GM12878 (cell line): ENCODE results near the gene ABCG1. TPM values are rescaled to one million over a fixed set of nuclear protein-coding genes. Genes with fewer than 3 reads are reported as not detected.

Experiments
- ATAC-seq: fragments of 200-7000 bp; cut with Tn5 transposase; 3 replicates; pipeline ENCODE4 v1.9.1; 2020; ENCODE audit warnings: mild to moderate bottlenecking, moderate library complexity
- BruUV-seq: library from RNA; stranded (reverse); fragments of 400-500 nt; replicated peaks from 2 replicates; lab custom pipeline; 2021; lab: Mats Ljungman, UMichigan
- CTCF ChIA-PET: fragments of 300-600 bp; sonication (Branson Sonifier 250); formaldehyde crosslinking; extraction: SDS; loops from one replicate; lab custom pipeline; 2021; ENCODE audit warnings: inconsistent platforms; lab: Yijun Ruan, JAX
- POLR2A ChIA-PET: fragments of 350-600 bp; formaldehyde crosslinking; extraction: SDS; loops from one replicate; lab custom pipeline; 2021; ENCODE audit warnings: inconsistent platforms; lab: Charles Lee
- RAD21 ChIA-PET: fragments of 300-600 bp; sonication (Branson Sonifier 250); formaldehyde crosslinking; loops from one replicate; lab custom pipeline; 2023; ENCODE audit warnings: antibody characterized with exemption; ENCODE audit not compliant: unreplicated experiment; lab: Charles Lee
- SMC1A ChIA-PET: fragments of 300-600 bp; sonication (Branson Sonifier 250); formaldehyde crosslinking; loops from one replicate; lab custom pipeline; 2023; ENCODE audit not compliant: unreplicated experiment, uncharacterized antibody; lab: Charles Lee
- DNase-seq: peaks from one replicate; pipeline ENCODE4 v3.0.0-alpha.2; 2011; ENCODE audit warnings: low read depth, low spot score
- FAIRE-seq: peaks from 3 replicates; lab custom pipeline; 2011; peaks lifted over from hg19 to GRCh38; lab: Jason Lieb, UNC
- H2AFZ ChIP-seq: 2 replicates; pipeline ENCODE4 v1.6.0; 2011; ENCODE audit warnings: low read depth, low read length, control low read depth; ENCODE audit not compliant: control insufficient read depth
- H3K27ac ChIP-seq: 2 replicates; pipeline ENCODE4 v1.5.1; 2011; ENCODE audit warnings: control low read depth; ENCODE audit not compliant: control insufficient read depth, insufficient read depth
- H3K27me3 ChIP-seq, 2 experiments: replicated peaks in 1 of 2; 2 replicates each; pipeline versions ENCODE4 v1.6.0 to v1.6.1; 2011; ENCODE audit warnings: low read length in 1 of 2; ENCODE audit not compliant: control insufficient read depth in 2 of 2, insufficient read depth in 2 of 2
- H3K36me3 ChIP-seq, 2 experiments: 2 replicates each; pipeline ENCODE4 v1.5.1; 2011; ENCODE audit warnings: low read length in 1 of 2; ENCODE audit not compliant: control insufficient read depth in 2 of 2, insufficient read depth in 2 of 2
- H3K4me1 ChIP-seq: 2 replicates; pipeline ENCODE4 v1.6.1; 2011; ENCODE audit warnings: mild to moderate bottlenecking, low read length, moderate library complexity, mixed read lengths; ENCODE audit not compliant: control insufficient read depth, insufficient read depth
- H3K4me2 ChIP-seq: 2 replicates; pipeline ENCODE4 v1.6.0; 2011; ENCODE audit warnings: control low read depth; ENCODE audit not compliant: control insufficient read depth, insufficient read depth
- H3K4me3 ChIP-seq: fragments of 200-600 bp; sonication (generic); 2 replicates; pipeline ENCODE4 v1.5.1; 2016
- H3K79me2 ChIP-seq: 2 replicates; pipeline ENCODE4 v1.6.0; 2011; ENCODE audit warnings: low read length; ENCODE audit not compliant: control insufficient read depth, insufficient read depth
- H3K9ac ChIP-seq: 2 replicates; pipeline ENCODE4 v1.8.0; 2011; ENCODE audit warnings: low read length, control low read depth, mixed read lengths; ENCODE audit not compliant: control insufficient read depth, insufficient read depth
- H3K9me3 ChIP-seq: replicated peaks from 3 replicates; pipeline ENCODE4 v1.5.1; 2011; ENCODE audit warnings: mild to moderate bottlenecking, low read length; ENCODE audit not compliant: control insufficient read depth, insufficient read depth
- H4K20me1 ChIP-seq: 2 replicates; pipeline ENCODE4 v1.6.0; 2011; ENCODE audit not compliant: control insufficient read depth, insufficient read depth
- CHD4 ChIP-seq: fragments of 200-600 bp; sonication (generic); IDR thresholded peaks from 2 replicates; pipeline ENCODE4 v1.6.1; 2016; ENCODE audit warnings: mild to moderate bottlenecking
- EGR1 ChIP-seq, 2 experiments: IDR thresholded peaks; 1 replicate in 1 of 2; 2 replicates in 1 of 2; pipeline ENCODE4 v1.6.1; 2011 to 2012; ENCODE audit warnings: low read depth in 2 of 2, low read length in 2 of 2, borderline replicate concordance in 1 of 2, mild to moderate bottlenecking in 1 of 2, moderate library complexity in 1 of 2
- ESRRA ChIP-seq: IDR thresholded peaks from 2 replicates; pipeline ENCODE4 v1.6.1; 2012; ENCODE audit warnings: mild to moderate bottlenecking, low read length, improper control_type of control experiment
- HCFC1 ChIP-seq: fragments of 150-350 bp; IDR thresholded peaks from 2 replicates; pipeline ENCODE4 v1.6.1; 2014; ENCODE audit warnings: low read length
- MTA2 ChIP-seq: fragments of 450-650 bp; IDR thresholded peaks from 2 replicates; pipeline ENCODE4 v1.6.1; 2016; ENCODE audit warnings: low read depth, mild to moderate bottlenecking, moderate library complexity
- MTA3 ChIP-seq: IDR thresholded peaks from 2 replicates; pipeline ENCODE4 v1.6.1; 2012; ENCODE audit warnings: low read length, inconsistent platforms, borderline replicate concordance
- NFYA ChIP-seq: IDR thresholded peaks from 2 replicates; pipeline ENCODE4 v1.6.1; 2011; ENCODE audit warnings: low read depth, mild to moderate bottlenecking, low read length, improper control_type of control experiment, borderline replicate concordance
- PRDM15 ChIP-seq: fragments of 450-650 bp; formaldehyde crosslinking; IDR thresholded peaks from 2 replicates; pipeline ENCODE4 v1.4.0; 2020; ENCODE audit warnings: mild to moderate bottlenecking, moderate library complexity
- RBBP5 ChIP-seq: fragments of 200-600 bp; sonication (generic); conservative IDR thresholded peaks from 2 replicates; pipeline ENCODE4 v1.6.1; 2016
- RELA ChIP-seq: fragments of 450-650 bp; IDR thresholded peaks from 2 replicates; pipeline ENCODE4 v1.8.0; 2014; ENCODE audit warnings: borderline replicate concordance; ENCODE audit not compliant: partially characterized antibody
- RFX5 ChIP-seq: IDR thresholded peaks from 2 replicates; pipeline ENCODE4 v1.6.1; 2011; ENCODE audit warnings: low read depth, low read length, improper control_type of control experiment
- SMAD5 ChIP-seq: IDR thresholded peaks from 2 replicates; pipeline ENCODE4 v1.6.1; 2016; ENCODE audit warnings: antibody characterized with exemption, low read depth
- SRF ChIP-seq, 2 experiments: IDR thresholded peaks; 2 replicates each; pipeline ENCODE4 v1.6.1; 2011; ENCODE audit warnings: low read depth in 2 of 2, low read length in 2 of 2, mild to moderate bottlenecking in 1 of 2, moderate library complexity in 1 of 2
- TCF7 ChIP-seq: IDR thresholded peaks from 2 replicates; pipeline ENCODE4 v1.6.1; 2014; ENCODE audit warnings: antibody characterized with exemption, borderline replicate concordance
- WRNIP1 ChIP-seq: IDR thresholded peaks from 2 replicates; pipeline ENCODE4 v1.6.1; 2011; ENCODE audit warnings: low read depth, low read length, improper control_type of control experiment, borderline replicate concordance
- WGBS: methylation state at CpG from one replicate; pipeline ENCODE4 v1.1.6; 2016; ENCODE audit warnings: low lambda C conversion rate; ENCODE audit not compliant: insufficient replicate concordance, insufficient coverage; ENCODE audit errors: missing lambda C conversion rate; 5-methylcytosine and 5-hydroxymethylcytosine counted together
- in situ Hi-C: fragments of 300-500 bp; cut with MboI; formaldehyde crosslinking; loops from 9 replicates; pipeline ENCODE4 v1.14.3; 2018; ENCODE audit warnings: mixed read lengths
- intact Hi-C: fragments of 100-400 bp; cut with micrococcal nuclease; formaldehyde crosslinking; loops from one replicate; pipeline ENCODE4 v1.14.2; 2022; ENCODE audit not compliant: unreplicated experiment
- polyA plus RNA-seq, 11 experiments: library from polyadenylated mRNA; depleted of rRNA in 4 of 11; unstranded in 6 of 11; stranded (reverse) in 5 of 11; fragments of >200 nt; fragmentation: Nextera tagmentation in 4 of 11; fragmentation: Illumina TruSeq in 1 of 11; extraction: Ambion mirVana in 4 of 11; extraction: Trizol in 1 of 11; gene quantifications; 1 replicate in 1 of 11; 2 replicates in 10 of 11; pipeline versions ENCODE4 v1.2.1 to v1.2.3, GENCODE V29; 2011 to 2016; ENCODE audit warnings: inconsistent platforms in 2 of 11, missing spikeins in 2 of 11, low read depth in 1 of 11
- total RNA-seq, 4 experiments: library from RNA; depleted of rRNA in 3 of 4; stranded (reverse); fragments of >200 nt in 3 of 4; fragmentation: Illumina TruSeq in 1 of 4; extraction: Trizol in 1 of 4; gene quantifications; 2 replicates each; pipeline versions ENCODE4 v1.2.1 to v1.2.3, GENCODE V29; 2013 to 2021

Gene ABCG1
- total and polyA plus RNA-seq, 10 of the 15 experiments (the other 5 are each of a cell fraction or from before 2014, with no cell fraction given), result 0.59 to 19.3 (median 5.7) TPM

GRCh38 chr21:42212266-42212665 lies 6.7 kb upstream of the ABCG1 start (continued):
- TF ChIP-seq PRDM15 (CRISPR knock-in tag) (no peak), RELA (no peak), WRNIP1 (no peak), MTA3 (no peak)

- RAD21 ChIA-PET, result interaction anchor here (0.7 to 1.0 kb wide), 2 partner anchors 45 to 46 kb away, joined by 3 read pairs; no protein-coding TSS in a partner anchor
- ATAC-seq (no peak), DNase-seq (no peak), FAIRE-seq (no peak)
- Histone ChIP-seq H4K20me1 (no peaks in the 10 kb centered on the region), H3K9me3 (peaks cover 3% of the 10 kb centered on the region; the same call in 2 of the 3 replicates), H3K4me3 (no peak overlapping the region), H3K36me3 (no peaks in the 10 kb centered on the region), H3K79me2 (no peaks in the 10 kb centered on the region), H2AFZ (no peak overlapping the region), H3K27me3 (peaks cover 0 to 2% of the 10 kb centered on the region in 2 experiments; a peak in 2 of 4 replicates), H3K27ac (no peak overlapping the region), H3K4me2 (no peak overlapping the region), H3K9ac (no peak overlapping the region), H3K4me1 (no peaks in the 10 kb centered on the region)
- CTCF ChIA-PET, result interaction anchor here (0.9 kb wide), 1 partner anchor 11 kb away, joined by 3 read pairs; no protein-coding TSS in a partner anchor
- POLR2A ChIA-PET, result no interaction called here
- BruUV-seq, result no TSS peak
- intact Hi-C loops (no loop called here), in situ Hi-C loops (loop anchor here (25.0 kb wide), 1 partner anchor 1474 kb away; no protein-coding TSS in a partner anchor)
- SMC1A ChIA-PET, result interaction anchor here (0.9 kb wide), 1 partner anchor 20 kb away, joined by 3 read pairs; no protein-coding TSS in a partner anchor
- WGBS, result 52% methylated on average over 5 of the region's 5 CpGs
- TF ChIP-seq EGR1 (IDR thresholded peaks at IDR 0.05; ENCODE audit: borderline replicate concordance in 1 of 2, low read depth in 2 of 2, low read length in 2 of 2), result no peak
- no peak for TF ChIP-seq MTA2
- no peak for TF ChIP-seq SRF (IDR thresholded peaks at IDR 0.05; ENCODE audit: low read depth in 2 of 2, low read length in 2 of 2)
- TF ChIP-seq HCFC1, result no peak
- no peak for TF ChIP-seq SMAD5
- TF ChIP-seq RFX5, result no peak
- no peak for TF ChIP-seq TCF7
- TF ChIP-seq ESRRA, result no peak
- TF ChIP-seq RBBP5, result no peak
- TF ChIP-seq CHD4, result no peak
- TF ChIP-seq NFYA, result no peak
These were observed 5.7 kb upstream of the ABCG1 start for GRCh38 chr21:42213082-42213774.
